KBM-7 (cell line): ENCODE measurements around the gene RUNX1.

Experiments
- DNase-seq: peaks from one replicate; pipeline ENCODE4 v3.0.0-alpha.2; 2015
- in situ Hi-C: fragments of 300-500 bp; cut with MboI; formaldehyde crosslinking; loops from 2 replicates; pipeline ENCODE4 v1.14.3; 2020; ENCODE audit warnings: low sequenced_read_pairs, low pct_unique_long_range_greater_than_20kb, mixed read lengths

Gene RUNX1

DNA sequence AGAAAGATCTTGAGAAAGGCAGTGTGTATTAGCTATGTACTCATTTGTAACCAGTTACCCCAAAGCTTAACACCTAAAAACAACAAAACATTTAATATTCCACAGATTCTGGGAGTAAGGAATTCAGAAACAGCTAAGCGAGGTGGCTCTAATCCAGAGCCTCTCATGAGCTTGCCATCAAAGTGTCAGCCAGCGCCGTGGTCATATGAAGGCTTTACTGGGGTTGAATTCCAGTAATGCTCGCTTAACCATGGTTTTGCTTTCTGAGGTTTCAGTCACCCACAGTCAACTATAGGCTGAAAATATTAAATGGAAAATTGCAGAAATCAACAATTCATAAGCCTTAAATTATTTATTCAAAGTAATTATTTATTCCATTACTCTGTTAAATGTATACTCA is 278.5 kb downstream of the RUNX1 start:
- DNase-seq: no peak
- in situ Hi-C loops: no loop called here

- in situ Hi-C loops: no loop called here
- DNase-seq: no peak
Observed at GRCh38 chr21:34768326-34768725, 280.8 kb downstream of the RUNX1 start.

- DNase-seq: no peak
- in situ Hi-C loops: no loop called here
Observed at GRCh38 chr21:34766862-34767261, 282.2 kb downstream of the RUNX1 start.

DNA sequence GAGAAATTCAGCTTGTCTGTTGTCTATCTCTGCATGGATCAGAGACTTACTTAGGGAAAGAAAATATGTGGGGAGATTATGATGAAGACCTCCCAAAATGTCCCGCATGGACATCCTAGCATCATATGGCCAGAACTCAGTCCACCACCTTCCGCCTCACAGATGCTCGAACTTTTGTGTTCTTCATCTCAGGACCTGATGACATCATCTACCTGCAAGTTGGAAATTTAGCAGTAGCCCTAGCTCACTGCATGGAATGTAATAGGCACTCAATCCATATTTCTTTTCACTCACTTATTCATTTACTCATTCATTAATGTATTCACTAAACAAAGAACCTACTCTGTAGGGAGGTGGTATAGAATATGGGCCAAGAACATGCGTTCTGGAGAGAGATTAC is 283.5 kb downstream of the RUNX1 start:
- DNase-seq: no peak
- in situ Hi-C loops: no loop called here

DNA sequence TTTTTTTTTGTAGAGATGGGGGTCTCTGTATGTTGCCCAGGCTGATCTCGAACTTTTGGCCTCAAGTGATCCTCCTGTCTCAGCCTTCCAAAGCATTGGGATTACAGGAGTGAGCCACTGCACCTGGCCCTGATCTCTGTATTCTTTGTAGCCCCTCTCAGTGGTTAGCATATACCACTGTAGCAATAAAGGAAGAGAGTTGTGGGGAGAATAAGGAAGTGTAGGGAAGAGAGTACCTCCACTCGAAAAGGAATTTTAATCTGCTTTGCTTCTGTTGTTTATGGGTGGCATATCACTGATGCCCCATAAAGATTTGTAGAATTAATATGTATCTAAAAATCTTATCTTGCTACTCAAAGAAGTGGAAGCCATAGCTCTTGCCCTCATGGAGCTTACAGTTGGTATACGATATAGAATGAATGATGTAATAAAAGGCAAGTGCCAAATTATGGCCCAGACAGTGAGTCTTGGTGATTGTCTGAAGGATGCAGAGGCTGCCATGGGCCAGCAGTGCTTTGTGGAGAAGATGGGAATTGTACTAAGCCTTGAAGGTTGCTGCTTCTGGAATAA is 284.3 kb downstream of the RUNX1 start:
- in situ Hi-C loops: no loop called here
- no peak for DNase-seq

- in situ Hi-C loops: no loop called here
- no peak for DNase-seq
Observed at GRCh38 chr21:34762786-34763185, 286.3 kb downstream of the RUNX1 start.

DNA sequence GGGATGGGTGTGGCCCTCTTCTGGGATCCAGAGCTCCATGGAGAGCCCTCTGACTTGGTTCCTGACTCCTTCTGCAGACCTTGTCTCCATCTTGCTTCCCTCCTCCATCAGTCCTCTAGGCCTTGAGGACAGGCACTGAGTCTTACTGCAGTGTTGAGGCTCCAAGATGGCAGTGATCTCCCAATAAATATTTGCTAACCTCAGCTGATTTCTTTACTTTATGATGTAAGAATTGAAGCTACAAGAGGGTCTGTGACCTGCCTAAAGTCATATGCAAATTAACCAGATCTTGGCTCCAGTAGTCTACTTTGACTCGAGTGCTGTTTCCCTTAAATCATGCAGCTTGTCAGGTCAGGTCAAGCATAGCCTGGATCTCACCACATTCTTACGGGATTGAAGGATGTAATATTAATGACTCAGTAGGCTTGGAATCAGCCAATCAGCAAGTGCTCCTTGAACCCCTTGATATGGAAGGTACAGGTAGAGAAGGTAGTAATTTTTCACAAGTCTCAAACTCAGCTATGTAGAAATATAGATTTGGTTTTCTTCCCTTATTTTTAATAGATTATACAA is 287.3 kb downstream of the RUNX1 start:
- DNase-seq: no peak
- in situ Hi-C loops: no loop called here

- in situ Hi-C loops: no loop called here
- DNase-seq: no peak
Observed at GRCh38 chr21:34754690-34755647, 294.1 kb downstream of the RUNX1 start.

DNA sequence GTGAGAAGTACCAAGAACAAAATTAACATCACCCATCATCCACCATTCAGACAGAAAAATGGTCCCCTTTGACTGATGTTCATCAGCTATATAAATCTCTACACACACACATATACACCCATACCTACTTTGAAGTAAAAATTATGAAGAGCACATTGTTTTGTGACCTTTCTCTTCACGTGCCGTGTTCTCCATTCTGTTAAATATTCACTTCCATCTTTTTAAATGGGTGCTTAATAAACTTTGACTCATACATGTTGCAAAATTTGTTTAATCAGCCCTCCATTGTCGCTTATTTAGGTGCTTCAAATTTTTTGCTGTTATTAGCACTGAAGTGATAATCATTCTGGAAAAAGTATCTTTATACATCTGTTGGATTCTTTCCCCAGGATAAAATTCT is 300.2 kb downstream of the RUNX1 start:
- in situ Hi-C loops: no loop called here
- no peak for DNase-seq

DNA sequence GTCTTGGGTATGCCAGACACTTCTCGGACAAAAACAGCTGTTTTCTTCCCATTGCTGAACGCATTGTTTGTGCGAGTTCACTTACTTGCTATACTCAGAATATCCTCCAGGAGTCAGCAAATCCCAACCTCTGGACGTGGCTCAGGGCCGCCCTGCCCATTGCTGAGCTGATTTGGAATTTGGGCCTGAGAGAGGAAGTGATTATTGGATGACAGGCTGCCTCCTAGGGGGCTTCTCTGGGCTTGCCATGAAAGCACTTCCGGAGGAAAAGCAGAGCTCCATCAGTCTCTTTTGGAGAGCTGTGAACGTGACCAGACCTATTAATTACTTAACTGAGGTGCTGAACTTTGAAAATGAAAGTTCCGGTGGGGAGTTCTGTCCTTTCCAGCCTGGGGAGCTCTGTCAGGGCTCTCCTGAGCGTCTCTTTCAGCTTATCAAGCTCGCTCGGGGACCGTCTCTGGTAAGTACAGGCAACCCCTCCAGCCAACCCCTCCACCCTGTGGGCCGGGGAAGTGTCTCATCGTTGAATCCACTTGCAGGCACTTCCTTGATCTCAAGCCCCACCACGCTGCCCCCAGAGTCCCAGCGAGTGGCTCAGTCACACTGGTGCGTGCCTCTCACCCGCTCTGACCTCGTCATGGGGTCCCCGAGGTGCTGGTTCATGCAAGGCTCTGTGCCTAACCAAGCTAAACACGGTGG is 303.4 kb downstream of the RUNX1 start:
- peak; percentile 94 for DNase-seq
- in situ Hi-C loops: no loop called here

- DNase-seq: no peak
- in situ Hi-C loops: no loop called here
Observed at GRCh38 chr21:34744801-34745200, 304.3 kb downstream of the RUNX1 start.

DNA sequence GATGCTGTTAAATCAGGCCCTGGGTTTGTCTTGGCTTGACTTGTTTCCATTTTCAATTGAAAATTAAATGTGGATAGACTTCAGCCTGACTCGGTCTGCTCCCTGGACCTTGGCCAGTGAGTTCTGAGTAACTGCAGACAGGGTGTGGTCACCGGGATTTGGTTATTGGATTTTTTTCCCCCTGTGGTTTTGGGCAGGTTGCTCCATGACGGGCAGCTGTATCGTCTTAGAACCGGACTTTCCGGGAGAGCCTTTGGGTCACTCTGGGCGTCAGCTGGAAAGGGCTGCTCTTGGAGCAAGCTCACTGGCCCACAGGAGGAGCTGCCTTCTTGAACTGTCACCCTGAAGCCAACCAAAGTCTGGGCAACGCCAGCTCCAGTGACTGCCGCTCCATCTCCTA is 305.3 kb downstream of the RUNX1 start:
- DNase-seq: no peak
- in situ Hi-C loops: no loop called here

GRCh38 chr21:34743285-34743684 is 305.8 kb downstream of the RUNX1 start:
- DNase-seq: no peak
- in situ Hi-C loops: no loop called here

DNA sequence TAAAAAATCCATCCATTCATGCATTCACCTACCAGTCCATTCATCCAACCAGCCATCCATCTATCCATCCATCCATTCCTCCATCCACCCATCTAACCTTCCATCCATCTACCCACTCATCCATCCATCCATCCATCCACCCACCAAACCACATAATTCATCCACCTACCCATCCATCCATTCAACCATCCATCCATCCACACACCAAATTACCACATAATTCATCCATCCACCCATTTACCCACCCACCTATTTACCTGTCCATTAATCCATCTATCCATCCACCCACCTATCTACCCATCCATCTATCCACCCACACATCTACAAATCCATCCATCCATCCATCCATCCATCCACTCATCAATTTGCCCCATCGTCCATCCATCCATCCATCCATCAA is 308.9 kb downstream of the RUNX1 start:
- in situ Hi-C loops: no loop called here
- DNase-seq: no peak
